Measurements from ENCODE around the gene USP17L20.
"Not testable (repeated sequence)": the region's sequence is repeated elsewhere in the genome, so short reads cannot be mapped to it uniquely, and the experiment has no call there.

GRCh38 chr4:9253078-9253477, 4.8 kb upstream of the USP17L20 start, which contains the start of gene USP17L19:
- TF ChIP-seq, protein P1, sequence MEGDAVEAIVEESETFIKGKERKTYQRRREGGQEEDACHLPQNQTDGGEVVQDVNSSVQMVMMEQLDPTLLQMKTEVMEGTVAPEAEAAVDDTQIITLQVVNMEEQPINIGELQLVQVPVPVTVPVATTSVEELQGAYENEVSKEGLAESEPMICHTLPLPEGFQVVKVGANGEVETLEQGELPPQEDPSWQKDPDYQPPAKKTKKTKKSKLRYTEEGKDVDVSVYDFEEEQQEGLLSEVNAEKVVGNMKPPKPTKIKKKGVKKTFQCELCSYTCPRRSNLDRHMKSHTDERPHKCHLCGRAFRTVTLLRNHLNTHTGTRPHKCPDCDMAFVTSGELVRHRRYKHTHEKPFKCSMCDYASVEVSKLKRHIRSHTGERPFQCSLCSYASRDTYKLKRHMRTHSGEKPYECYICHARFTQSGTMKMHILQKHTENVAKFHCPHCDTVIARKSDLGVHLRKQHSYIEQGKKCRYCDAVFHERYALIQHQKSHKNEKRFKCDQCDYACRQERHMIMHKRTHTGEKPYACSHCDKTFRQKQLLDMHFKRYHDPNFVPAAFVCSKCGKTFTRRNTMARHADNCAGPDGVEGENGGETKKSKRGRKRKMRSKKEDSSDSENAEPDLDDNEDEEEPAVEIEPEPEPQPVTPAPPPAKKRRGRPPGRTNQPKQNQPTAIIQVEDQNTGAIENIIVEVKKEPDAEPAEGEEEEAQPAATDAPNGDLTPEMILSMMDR (IDR thresholded peaks at IDR 0.05 in 4 of 5, conservative IDR thresholded peaks at IDR 0.05 in 1 of 5): not testable (repeated sequence)
- not testable (repeated sequence) for TF ChIP-seq POLR2A (IDR thresholded peaks at IDR 0.05)
